Osteocyte (in vitro differentiated cells): ENCODE data around the gene MYADM. TPM values are rescaled to one million over a fixed set of nuclear protein-coding genes. Genes with fewer than 3 reads are reported as not detected.

Source experiments
- DNase-seq: peaks from one replicate; pipeline ENCODE4 v3.0.0; 2021; ENCODE audit warnings: mixed read lengths; ENCODE audit not compliant: unreplicated experiment; ENCODE audit errors: extremely low spot score
- H3K27ac Mint-ChIP-seq: one replicate; pipeline ENCODE4 v1.8.0; 2021; ENCODE audit warnings: mild to moderate bottlenecking, mixed read lengths; ENCODE audit not compliant: unreplicated experiment
- H3K27me3 Mint-ChIP-seq: one replicate; pipeline ENCODE4 v1.8.0; 2021; ENCODE audit warnings: mixed read lengths; ENCODE audit not compliant: unreplicated experiment
- H3K36me3 Mint-ChIP-seq: one replicate; pipeline ENCODE4 v1.8.0; 2021; ENCODE audit warnings: mixed read lengths; ENCODE audit not compliant: unreplicated experiment
- H3K4me1 Mint-ChIP-seq: one replicate; pipeline ENCODE4 v1.8.0; 2021; ENCODE audit warnings: mixed read lengths; ENCODE audit not compliant: unreplicated experiment
- H3K4me3 Mint-ChIP-seq: one replicate; pipeline ENCODE4 v1.8.0; 2021; ENCODE audit warnings: mild to moderate bottlenecking, moderate library complexity, mixed read lengths; ENCODE audit not compliant: unreplicated experiment
- H3K9me3 Mint-ChIP-seq: one replicate; pipeline ENCODE4 v1.8.0; 2021; ENCODE audit warnings: mixed read lengths; ENCODE audit not compliant: unreplicated experiment
- CTCF ChIP-seq: fragments of 200-600 bp; sonication (generic); IDR thresholded peaks from 2 replicates; pipeline ENCODE4 v1.5.0; 2021; ENCODE audit warnings: antibody characterized with exemption, mild to moderate bottlenecking, moderate library complexity
- total RNA-seq: library from RNA; stranded (reverse); gene quantifications from 2 replicates; pipeline ENCODE4 v1.2.1, GENCODE V29; 2021

Gene MYADM
- total RNA-seq, 1 donor from 2014 or later, result 165 TPM

GRCh38 chr19:53892301-53892980, 24.8 kb downstream of the MYADM start:
- H3K36me3 Mint-ChIP-seq, result no peaks in the 10 kb centered on the region
- DNase-seq, result no peak
- H3K4me1 Mint-ChIP-seq, result peaks cover 2% of the 10 kb centered on the region
- peaks cover 16% of the 10 kb centered on the region for H3K27me3 Mint-ChIP-seq
- H3K9me3 Mint-ChIP-seq, result no peaks in the 10 kb centered on the region
- H3K4me3 Mint-ChIP-seq, result no peak overlapping the region
- H3K27ac Mint-ChIP-seq, result no peak overlapping the region
- no peak for TF ChIP-seq CTCF

GRCh38 chr19:53892981-53893325, 25.3 kb downstream of the MYADM start:
- H3K4me1 Mint-ChIP-seq, result peaks cover 2% of the 10 kb centered on the region
- no peak for DNase-seq
- H3K27me3 Mint-ChIP-seq, result peaks cover 19% of the 10 kb centered on the region
- no peak overlapping the region for H3K27ac Mint-ChIP-seq
- H3K4me3 Mint-ChIP-seq, result no peak overlapping the region
- TF ChIP-seq CTCF, result no peak
- H3K9me3 Mint-ChIP-seq, result no peaks in the 10 kb centered on the region
- no peaks in the 10 kb centered on the region for H3K36me3 Mint-ChIP-seq

- H3K27me3 Mint-ChIP-seq, result peaks cover 23% of the 10 kb centered on the region
- no peaks in the 10 kb centered on the region for H3K9me3 Mint-ChIP-seq
Measured at GRCh38 chr19:53894707-53895106, 27.0 kb downstream of the MYADM start.

GRCh38 chr19:53896682-53897081, 29.0 kb downstream of the MYADM start:
- no peak for DNase-seq
- Mint-ChIP-seq H3K27ac (no peak overlapping the region), H3K36me3 (no peaks in the 10 kb centered on the region), H3K9me3 (no peaks in the 10 kb centered on the region), H3K4me3 (no peak overlapping the region), H3K27me3 (peaks cover 18% of the 10 kb centered on the region), H3K4me1 (no peaks in the 10 kb centered on the region)
- no peak for TF ChIP-seq CTCF

More at GRCh38 chr19:53894707-53895106, 27.0 kb downstream of the MYADM start:
- no peaks in the 10 kb centered on the region for H3K36me3 Mint-ChIP-seq
- DNase-seq, result no peak
- H3K4me3 Mint-ChIP-seq, result no peak overlapping the region
- no peak overlapping the region for H3K27ac Mint-ChIP-seq
- H3K4me1 Mint-ChIP-seq, result peaks cover 2% of the 10 kb centered on the region
- no peak for TF ChIP-seq CTCF

- Mint-ChIP-seq H3K27ac (no peak overlapping the region), H3K4me3 (no peak overlapping the region), H3K9me3 (no peaks in the 10 kb centered on the region), H3K4me1 (no peaks in the 10 kb centered on the region), H3K27me3 (peaks cover 13% of the 10 kb centered on the region), H3K36me3 (no peaks in the 10 kb centered on the region)
- no peak for DNase-seq
- no peak for TF ChIP-seq CTCF
Measured at GRCh38 chr19:53897459-53897858, 29.8 kb downstream of the MYADM start.
